A673 (cell line): ENCODE measurements around the gene SNX2. TPM values are rescaled to one million over a fixed set of nuclear protein-coding genes. Genes with fewer than 3 reads are reported as not detected.
A peak's percentile ranks its signal among the peaks of the same experiment; 100 is the strongest.

Experiments
- BruUV-seq: library from RNA; stranded (reverse); fragments of 400-500 nt; replicated peaks from 2 replicates; lab custom pipeline; 2021; lab: Mats Ljungman, UMichigan
- CTCF ChIA-PET: fragments of 300-600 bp; sonication (Branson Sonifier 250); formaldehyde crosslinking; loops from one replicate; lab custom pipeline; 2022; ENCODE audit warnings: antibody characterized with exemption; lab: Charles Lee
- POLR2A ChIA-PET: fragments of 300-600 bp; sonication (Branson Sonifier 250); formaldehyde crosslinking; loops from one replicate; lab custom pipeline; 2022; ENCODE audit warnings: antibody characterized with exemption; ENCODE audit not compliant: low non-redundant PET; lab: Charles Lee
- DNase-seq: peaks from one replicate; pipeline ENCODE4 v3.0.0-alpha.2; 2015; ENCODE audit warnings: low spot score
- H3K27ac ChIP-seq: fragments of 200-600 bp; sonication (generic); 2 replicates; pipeline ENCODE4 v1.5.1; 2016; ENCODE audit warnings: mixed run types, low read depth, mild to moderate bottlenecking, mixed read lengths, antibody characterized with exemption, low read length; ENCODE audit not compliant: poor library complexity, severe bottlenecking
- H3K27me3 ChIP-seq: fragments of 200-600 bp; sonication (generic); replicated peaks from 2 replicates; pipeline ENCODE4 v1.6.1; 2017; ENCODE audit warnings: mixed run types, low read depth, mild to moderate bottlenecking, mixed read lengths, antibody characterized with exemption, low read length; ENCODE audit not compliant: insufficient read depth, poor library complexity
- H3K36me3 ChIP-seq: fragments of 200-600 bp; sonication (generic); 2 replicates; pipeline ENCODE4 v1.6.1; 2016; ENCODE audit warnings: mixed run types, mild to moderate bottlenecking, mixed read lengths, antibody characterized with exemption, low read length; ENCODE audit not compliant: insufficient read depth, poor library complexity, severe bottlenecking
- H3K4me1 ChIP-seq: fragments of 200-600 bp; sonication (generic); 2 replicates; pipeline ENCODE4 v1.6.1; 2017; ENCODE audit warnings: mixed run types, mild to moderate bottlenecking, mixed read lengths, antibody characterized with exemption, low read length; ENCODE audit not compliant: insufficient read depth, poor library complexity, severe bottlenecking
- H3K4me3 ChIP-seq: fragments of 200-600 bp; sonication (generic); 2 replicates; pipeline ENCODE4 v1.5.1; 2016; ENCODE audit warnings: low read depth, mixed run types, mild to moderate bottlenecking, mixed read lengths, low read length; ENCODE audit not compliant: poor library complexity, severe bottlenecking
- H3K9me3 ChIP-seq: fragments of 200-600 bp; sonication (generic); 2 replicates; pipeline ENCODE4 v1.6.1; 2016; ENCODE audit warnings: mixed run types, low read depth, mild to moderate bottlenecking, mixed read lengths, antibody characterized with exemption, low read length; ENCODE audit not compliant: poor library complexity, severe bottlenecking
- CTCF ChIP-seq: fragments of 300-800, 200-600 bp; sonication (generic); conservative IDR thresholded peaks from 2 replicates; pipeline ENCODE4 v1.5.1; 2017; ENCODE audit warnings: low read depth, mild to moderate bottlenecking, antibody characterized with exemption, low read length, moderate library complexity, mixed read lengths
- EZH2 ChIP-seq: fragments of 200-600 bp; sonication (generic); IDR thresholded peaks from 2 replicates; pipeline ENCODE4 v1.6.1; 2017; ENCODE audit warnings: borderline replicate concordance, low read depth, mild to moderate bottlenecking, mixed read lengths, antibody characterized with exemption, low read length; ENCODE audit not compliant: poor library complexity, severe bottlenecking
- intact Hi-C: fragments of 100-400 bp; cut with micrococcal nuclease; formaldehyde crosslinking; loops from one replicate; pipeline ENCODE4 v1.10.0; 2022; ENCODE audit not compliant: unreplicated experiment
- total RNA-seq: library from RNA; stranded (reverse); gene quantifications from 2 replicates; pipeline ENCODE4 v1.2.3, GENCODE V29; 2021

The SNX2 gene
- total RNA-seq, 1 experiment from 2014 or later = 64.3 TPM

- Histone ChIP-seq H3K27ac (no peak overlapping the region), H3K4me3 (no peak overlapping the region), H3K36me3 (no peaks in the 10 kb centered on the region), H3K9me3 (no peaks in the 10 kb centered on the region), H3K4me1 (peaks cover 3% of the 10 kb centered on the region), H3K27me3 (no peaks in the 10 kb centered on the region)
- CTCF ChIA-PET = no interaction called here
- no TSS peak for BruUV-seq
- POLR2A ChIA-PET = no interaction called here
- intact Hi-C loops = no loop called here
- no peak for DNase-seq
- TF ChIP-seq EZH2 = no peak
- TF ChIP-seq CTCF = no peak
Measured at GRCh38 chr5:122755783-122756182, 19.1 kb upstream of the SNX2 start.

- H3K4me3 ChIP-seq = no peak overlapping the region
- peaks cover 3% of the 10 kb centered on the region for H3K4me1 ChIP-seq
- ChIA-PET POLR2A (no interaction called here), CTCF (no interaction called here)
- no peaks in the 10 kb centered on the region for H3K9me3 ChIP-seq
- no peak overlapping the region for H3K27ac ChIP-seq
- DNase-seq = peak; percentile 48
- BruUV-seq = no TSS peak
- no peaks in the 10 kb centered on the region for H3K27me3 ChIP-seq
- no peak for TF ChIP-seq EZH2
- TF ChIP-seq CTCF = no peak
- no peaks in the 10 kb centered on the region for H3K36me3 ChIP-seq
- intact Hi-C loops = no loop called here
Measured at GRCh38 chr5:122756264-122756911, 18.5 kb upstream of the SNX2 start.

DNA sequence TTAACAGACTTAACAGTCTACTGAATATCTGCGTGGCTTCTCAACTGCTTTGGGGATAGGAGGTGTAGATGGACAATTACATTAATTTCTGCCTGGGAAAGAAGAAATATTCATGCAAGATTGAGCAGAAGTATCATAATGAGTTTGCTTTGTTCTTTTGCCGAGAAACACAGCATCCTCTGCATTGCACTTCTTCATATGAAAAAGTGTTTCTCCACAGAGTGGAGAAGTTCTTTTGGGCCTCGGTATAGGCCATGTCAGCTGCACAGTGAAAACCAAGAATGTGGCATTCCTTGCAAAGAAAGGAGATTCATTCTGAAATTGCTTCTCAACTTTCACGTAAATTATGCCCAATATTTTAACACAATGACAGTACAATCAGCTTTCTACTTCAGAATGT lies 17.6 kb upstream of the SNX2 start:
- ChIA-PET CTCF (no interaction called here), POLR2A (no interaction called here)
- intact Hi-C loops = no loop called here

More for the DNA sequence above, 17.6 kb upstream of the SNX2 start:
- H3K36me3 ChIP-seq = no peaks in the 10 kb centered on the region
- TF ChIP-seq CTCF (no peak), EZH2 (no peak)
- H3K27me3 ChIP-seq = no peaks in the 10 kb centered on the region
- H3K9me3 ChIP-seq = no peaks in the 10 kb centered on the region
- DNase-seq = no peak
- H3K4me3 ChIP-seq = no peak overlapping the region
- H3K4me1 ChIP-seq = peaks cover 3% of the 10 kb centered on the region
- H3K27ac ChIP-seq = no peak overlapping the region
- BruUV-seq = no TSS peak
